ENCODE results near the gene CADPS.

The CADPS gene

DNA sequence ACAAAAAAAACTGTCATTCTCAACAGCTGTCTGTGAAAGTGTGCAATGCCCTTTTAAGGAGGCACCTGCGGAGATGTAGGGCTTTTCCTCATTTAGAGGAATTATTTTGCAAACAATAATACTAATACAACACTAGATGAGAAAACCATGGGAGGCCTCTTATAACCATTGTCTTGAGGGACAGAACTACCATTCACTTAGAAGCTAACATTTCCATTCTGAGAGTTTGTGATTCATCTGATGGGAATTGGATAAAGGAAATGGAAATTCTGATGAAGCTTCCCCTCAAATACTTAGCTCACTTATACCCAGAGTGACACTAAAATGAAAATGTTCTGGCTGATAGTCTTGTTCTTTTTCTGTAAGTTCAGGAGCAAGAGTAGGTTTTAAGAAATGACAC is 147.7 kb downstream of the CADPS start:
- no peak for TF ChIP-seq CTCF (IDR thresholded peaks at IDR 0.05; ENCODE audit: low read depth, low read length)
- no peak overlapping the region for H3K4me3 ChIP-seq (replicated peaks in 1 of 2; ENCODE audit: low read depth in 2 of 2, low read length in 2 of 2)
- DNase-seq (ENCODE audit: low read depth in 2 of 2), result peak; percentile 1 to 32

GRCh38 chr3:62724503-62724902 is 150.7 kb downstream of the CADPS start:
- no peak for DNase-seq (ENCODE audit: low read depth in 2 of 2)
- no peak for TF ChIP-seq CTCF (IDR thresholded peaks at IDR 0.05; ENCODE audit: low read depth, low read length)
- H3K4me3 ChIP-seq (replicated peaks in 1 of 2; ENCODE audit: low read depth in 2 of 2, low read length in 2 of 2), result no peak overlapping the region

DNA sequence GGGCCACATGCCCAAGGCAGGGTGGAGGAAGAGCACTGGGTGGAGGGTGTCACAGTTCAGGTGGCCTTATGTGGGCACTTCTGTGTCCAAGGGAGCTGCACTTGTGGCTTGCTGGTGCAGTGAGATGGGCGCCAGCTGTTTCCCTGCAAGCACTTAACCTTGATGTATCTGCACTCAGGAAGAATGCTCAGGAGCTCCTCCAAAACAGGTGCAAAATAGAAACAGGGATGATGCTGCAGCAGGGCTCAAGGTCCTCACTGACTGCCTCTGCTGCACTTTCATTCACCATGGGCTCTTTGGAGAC is 151.3 kb downstream of the CADPS start:
- no peak for DNase-seq (ENCODE audit: low read depth in 2 of 2)
- no peak overlapping the region for H3K4me3 ChIP-seq (replicated peaks in 1 of 2; ENCODE audit: low read depth in 2 of 2, low read length in 2 of 2)
- no peak for TF ChIP-seq CTCF (IDR thresholded peaks at IDR 0.05; ENCODE audit: low read depth, low read length)

GRCh38 chr3:62723166-62723913 is 151.9 kb downstream of the CADPS start:
- no peak for DNase-seq (ENCODE audit: low read depth in 2 of 2)

GRCh38 chr3:62722344-62722743 is 152.9 kb downstream of the CADPS start:
- DNase-seq (ENCODE audit: low read depth in 2 of 2), result no peak
- H3K4me3 ChIP-seq (replicated peaks in 1 of 2; ENCODE audit: low read depth in 2 of 2, low read length in 2 of 2), result no peak overlapping the region
- TF ChIP-seq CTCF (IDR thresholded peaks at IDR 0.05; ENCODE audit: low read depth, low read length), result no peak

More at GRCh38 chr3:62723166-62723913, 151.9 kb downstream of the CADPS start:
- no peak overlapping the region for H3K4me3 ChIP-seq (replicated peaks in 1 of 2; ENCODE audit: low read depth in 2 of 2, low read length in 2 of 2)
- no peak for TF ChIP-seq CTCF (IDR thresholded peaks at IDR 0.05; ENCODE audit: low read depth, low read length)

- no peak overlapping the region for H3K4me3 ChIP-seq (replicated peaks in 1 of 2; ENCODE audit: low read depth in 2 of 2, low read length in 2 of 2)
- no peak for TF ChIP-seq CTCF (IDR thresholded peaks at IDR 0.05; ENCODE audit: low read depth, low read length)
- DNase-seq (ENCODE audit: low read depth in 2 of 2), result no peak
Observed at GRCh38 chr3:62718515-62719320, 156.5 kb downstream of the CADPS start.

All from cardiac fibroblast (primary cell).